ENCODE data around the gene YDJC.

YDJC gene

GRCh38 chr22:21626735-21627469 is 2.9 kb downstream of the YDJC start:
- no peak for TF ChIP-seq CTCF (conservative IDR thresholded peaks at IDR 0.05)
- no peak for TF ChIP-seq ZFX (IDR thresholded peaks at IDR 0.05)
- peak overlapping the region; percentile 60 for H3K27ac ChIP-seq

GRCh38 chr22:21626073-21626734 is 3.6 kb downstream of the YDJC start:
- no peak for TF ChIP-seq ZFX (IDR thresholded peaks at IDR 0.05)
- no peak for TF ChIP-seq CTCF (conservative IDR thresholded peaks at IDR 0.05)

GRCh38 chr22:21624880-21625791 is 4.7 kb downstream of the YDJC start:
- H3K27ac ChIP-seq = peak overlapping the region; percentile 60
- TF ChIP-seq CTCF (conservative IDR thresholded peaks at IDR 0.05) (no peak), ZFX (IDR thresholded peaks at IDR 0.05) (no peak)

More at GRCh38 chr22:21626073-21626734, 3.6 kb downstream of the YDJC start:
- peak overlapping the region; percentile 60 for H3K27ac ChIP-seq

GRCh38 chr22:21624120-21624879 is 5.5 kb downstream of the YDJC start:
- peak overlapping the region; percentile 60 for H3K27ac ChIP-seq

GRCh38 chr22:21623648-21623970 is 6.2 kb downstream of the YDJC start:
- TF ChIP-seq CTCF (conservative IDR thresholded peaks at IDR 0.05) = no peak
- TF ChIP-seq ZFX (IDR thresholded peaks at IDR 0.05) = no peak
- peak overlapping the region; percentile 60 for H3K27ac ChIP-seq

More at GRCh38 chr22:21624120-21624879, 5.5 kb downstream of the YDJC start:
- TF ChIP-seq ZFX (IDR thresholded peaks at IDR 0.05) (no peak; the same call in 1 of the 2 replicates), CTCF (conservative IDR thresholded peaks at IDR 0.05) (peak; percentile 83)

- H3K27ac ChIP-seq = peak overlapping the region; percentile 60
- TF ChIP-seq CTCF (conservative IDR thresholded peaks at IDR 0.05) (no peak), ZFX (IDR thresholded peaks at IDR 0.05) (no peak)
Observed at GRCh38 chr22:21622919-21623647, 6.7 kb downstream of the YDJC start.

Measured in C4-2B (cell line).